Astrocyte of the cerebellum (primary cell): ENCODE data around the gene SSC5D.

ENCODE experiments used
- DNase-seq: peaks from one replicate; pipeline ENCODE4 v3.0.0-alpha.2; 2011; ENCODE audit warnings: low read depth
- H3K4me3 ChIP-seq: 2 replicates; pipeline ENCODE4 v1.5.1; 2011; ENCODE audit warnings: mild to moderate bottlenecking, low read depth, low read length, moderate library complexity
- in situ Hi-C: cut with HindIII; loops from 2 replicates; pipeline ENCODE4 v1.10.0; 2017; ENCODE audit warnings: low sequenced_read_pairs
- TF ChIP-seq, protein P1 (sequence below): IDR thresholded peaks from 2 replicates; pipeline ENCODE4 v1.5.1; 2012; ENCODE audit warnings: low read length, low read depth, moderate library complexity, mild to moderate bottlenecking; ENCODE audit errors: missing control alignments

SSC5D gene

DNA sequence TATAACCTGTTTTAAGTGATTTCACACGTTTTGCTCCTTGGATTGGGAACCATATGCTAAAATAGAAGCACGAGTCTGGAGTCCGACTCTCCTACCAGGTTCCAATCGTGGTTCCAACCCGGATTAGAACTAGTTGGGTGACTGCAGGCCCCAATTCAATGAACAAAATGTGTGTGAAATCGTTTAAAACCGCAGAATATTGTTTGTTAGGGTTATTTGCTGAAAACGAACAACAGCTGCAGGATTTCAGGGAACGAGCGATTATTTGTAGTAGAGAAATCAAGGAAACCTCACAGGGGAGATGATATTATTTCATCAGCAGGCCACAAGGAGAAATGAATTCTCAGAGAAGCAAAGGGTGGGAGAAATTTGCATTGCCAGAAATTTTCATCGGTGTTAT lies 16.7 kb downstream of the SSC5D start:
- in situ Hi-C loops, result no loop called here
- H3K4me3 ChIP-seq, result no peak overlapping the region
- TF ChIP-seq, protein P1, sequence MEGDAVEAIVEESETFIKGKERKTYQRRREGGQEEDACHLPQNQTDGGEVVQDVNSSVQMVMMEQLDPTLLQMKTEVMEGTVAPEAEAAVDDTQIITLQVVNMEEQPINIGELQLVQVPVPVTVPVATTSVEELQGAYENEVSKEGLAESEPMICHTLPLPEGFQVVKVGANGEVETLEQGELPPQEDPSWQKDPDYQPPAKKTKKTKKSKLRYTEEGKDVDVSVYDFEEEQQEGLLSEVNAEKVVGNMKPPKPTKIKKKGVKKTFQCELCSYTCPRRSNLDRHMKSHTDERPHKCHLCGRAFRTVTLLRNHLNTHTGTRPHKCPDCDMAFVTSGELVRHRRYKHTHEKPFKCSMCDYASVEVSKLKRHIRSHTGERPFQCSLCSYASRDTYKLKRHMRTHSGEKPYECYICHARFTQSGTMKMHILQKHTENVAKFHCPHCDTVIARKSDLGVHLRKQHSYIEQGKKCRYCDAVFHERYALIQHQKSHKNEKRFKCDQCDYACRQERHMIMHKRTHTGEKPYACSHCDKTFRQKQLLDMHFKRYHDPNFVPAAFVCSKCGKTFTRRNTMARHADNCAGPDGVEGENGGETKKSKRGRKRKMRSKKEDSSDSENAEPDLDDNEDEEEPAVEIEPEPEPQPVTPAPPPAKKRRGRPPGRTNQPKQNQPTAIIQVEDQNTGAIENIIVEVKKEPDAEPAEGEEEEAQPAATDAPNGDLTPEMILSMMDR, result no peak
- DNase-seq, result no peak

DNA sequence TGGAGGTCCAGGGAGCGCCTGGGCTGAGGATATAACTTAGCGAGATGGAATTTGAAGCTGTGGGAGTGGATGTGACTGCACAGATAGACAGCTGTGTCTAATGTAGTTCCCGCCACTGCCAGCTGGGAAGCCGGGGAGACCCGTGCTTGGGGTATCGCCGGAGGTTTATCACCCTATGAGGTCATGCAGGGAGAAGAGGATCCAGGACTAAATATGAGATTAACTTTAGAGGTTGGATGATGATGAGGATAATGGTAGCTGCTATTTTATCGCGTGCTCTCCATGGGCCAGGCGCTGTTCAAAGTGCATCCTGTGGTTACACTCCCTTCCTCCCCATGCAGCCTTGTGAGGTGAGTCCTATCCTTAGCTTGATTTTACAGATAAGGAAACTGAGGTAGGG lies 19.9 kb downstream of the SSC5D start:
- TF ChIP-seq, protein P1, result no peak
- H3K4me3 ChIP-seq, result no peak overlapping the region
- in situ Hi-C loops, result no loop called here
- DNase-seq, result no peak

DNA sequence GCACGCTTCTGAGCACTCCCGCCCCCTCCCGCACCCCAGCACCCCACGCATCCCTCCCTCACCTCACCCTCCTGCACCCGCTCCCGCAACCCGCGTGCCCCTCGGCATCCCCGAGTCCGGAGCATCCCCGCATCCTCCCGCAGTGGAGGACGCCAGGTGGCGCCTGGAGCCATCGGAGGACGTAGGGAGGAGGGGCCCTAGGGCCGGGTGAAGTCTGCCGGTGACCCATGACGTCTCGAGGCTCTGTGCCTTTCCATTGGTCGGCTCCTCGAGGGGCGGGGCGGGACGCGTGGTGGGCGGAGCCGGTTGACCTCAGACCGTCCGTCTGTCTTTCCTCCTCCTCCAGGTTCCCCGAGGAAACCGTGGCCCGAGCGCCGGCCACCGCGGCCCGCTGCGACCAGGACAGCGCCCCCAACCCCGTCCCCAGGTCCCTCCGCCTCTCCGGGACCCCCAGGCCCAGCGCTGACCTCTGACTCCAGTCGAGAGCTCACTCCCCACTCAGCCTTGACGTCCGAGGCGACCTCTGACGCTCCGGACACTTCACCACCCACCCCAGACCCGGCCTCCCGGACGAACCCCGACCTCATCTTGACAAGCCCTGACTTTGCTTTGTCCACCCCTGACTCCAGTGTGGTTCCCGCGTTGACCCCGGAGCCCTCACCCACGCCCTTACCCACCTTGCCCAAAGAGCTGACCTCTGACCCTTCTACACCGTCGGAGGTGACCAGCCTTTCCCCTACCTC lies 28.8 kb downstream of the SSC5D start:
- TF ChIP-seq, protein P1, result peak; percentile 91
- peak overlapping the region; percentile 36 for H3K4me3 ChIP-seq
- DNase-seq, result peak; percentile 76
- in situ Hi-C loops, result no loop called here

DNA sequence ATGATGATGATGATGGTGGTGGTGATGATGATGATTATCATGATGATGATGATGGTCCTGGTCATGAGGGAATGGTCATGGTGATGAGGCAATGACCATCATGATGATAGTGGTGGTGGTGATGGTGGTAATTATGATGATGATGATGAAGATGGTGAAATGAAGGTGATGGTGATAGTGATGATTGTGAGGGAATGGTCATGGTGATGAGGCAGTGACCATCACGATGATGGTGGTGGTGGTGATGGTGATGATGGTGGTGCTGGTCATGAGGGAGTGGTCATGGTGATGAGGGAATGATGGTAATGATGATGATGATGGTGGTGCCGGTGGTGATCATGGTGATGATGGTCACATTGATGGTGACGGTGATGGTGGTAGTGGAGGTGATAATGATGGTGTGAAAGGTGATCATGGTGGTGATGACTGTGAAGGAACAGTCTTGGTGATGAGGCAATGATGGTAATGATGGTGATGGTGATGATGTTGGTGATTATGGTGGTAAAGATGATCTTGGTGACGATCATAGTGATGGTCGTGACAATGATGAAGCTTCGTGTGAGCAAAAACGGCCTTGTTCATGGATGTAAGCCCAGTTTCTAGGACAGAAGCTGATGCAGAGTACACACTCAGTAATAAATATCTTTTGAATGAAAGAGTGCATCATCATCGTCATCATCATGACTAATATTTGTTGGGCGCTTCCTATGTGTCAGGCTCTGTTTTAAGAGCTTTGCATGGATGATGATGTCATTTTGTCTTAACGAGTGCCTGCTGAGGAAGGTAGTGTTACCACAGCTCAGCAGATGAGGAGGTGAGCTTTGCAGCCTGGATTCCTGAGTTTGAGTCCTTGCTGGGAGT lies 31.4 kb downstream of the SSC5D start:
- no peak overlapping the region for H3K4me3 ChIP-seq
- DNase-seq, result no peak
- in situ Hi-C loops, result no loop called here
- TF ChIP-seq, protein P1, result no peak

DNA sequence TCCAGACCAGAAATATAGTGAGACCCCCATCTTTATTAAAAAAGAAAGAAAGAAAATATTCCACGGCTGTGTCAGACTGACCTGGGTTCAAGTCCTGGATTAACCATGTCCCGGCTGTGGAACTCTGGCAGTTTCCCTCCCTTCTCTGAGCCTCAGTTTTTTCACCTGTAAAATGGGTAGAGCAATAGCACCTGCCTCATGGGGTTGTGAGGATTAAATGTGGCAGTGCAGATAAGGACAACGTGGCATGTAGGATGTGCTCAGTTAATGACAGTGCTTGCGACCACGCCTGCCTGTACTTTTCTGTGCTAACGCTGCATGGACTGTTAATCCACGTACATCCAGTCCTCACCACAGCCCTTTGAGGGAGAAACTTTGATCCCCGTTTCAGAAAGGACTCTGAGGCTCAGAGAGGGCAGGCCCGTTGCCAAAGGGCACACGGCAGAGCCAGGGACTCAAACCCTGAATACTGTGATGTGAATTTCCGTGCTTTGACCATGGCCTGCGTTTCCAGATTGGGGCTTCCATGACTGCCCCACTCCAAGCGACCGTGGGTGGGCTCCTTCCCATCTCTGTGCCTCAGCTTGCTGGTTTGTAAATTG lies 32.6 kb downstream of the SSC5D start:
- in situ Hi-C loops, result no loop called here
- no peak overlapping the region for H3K4me3 ChIP-seq
- TF ChIP-seq, protein P1, result no peak
- DNase-seq, result no peak

DNA sequence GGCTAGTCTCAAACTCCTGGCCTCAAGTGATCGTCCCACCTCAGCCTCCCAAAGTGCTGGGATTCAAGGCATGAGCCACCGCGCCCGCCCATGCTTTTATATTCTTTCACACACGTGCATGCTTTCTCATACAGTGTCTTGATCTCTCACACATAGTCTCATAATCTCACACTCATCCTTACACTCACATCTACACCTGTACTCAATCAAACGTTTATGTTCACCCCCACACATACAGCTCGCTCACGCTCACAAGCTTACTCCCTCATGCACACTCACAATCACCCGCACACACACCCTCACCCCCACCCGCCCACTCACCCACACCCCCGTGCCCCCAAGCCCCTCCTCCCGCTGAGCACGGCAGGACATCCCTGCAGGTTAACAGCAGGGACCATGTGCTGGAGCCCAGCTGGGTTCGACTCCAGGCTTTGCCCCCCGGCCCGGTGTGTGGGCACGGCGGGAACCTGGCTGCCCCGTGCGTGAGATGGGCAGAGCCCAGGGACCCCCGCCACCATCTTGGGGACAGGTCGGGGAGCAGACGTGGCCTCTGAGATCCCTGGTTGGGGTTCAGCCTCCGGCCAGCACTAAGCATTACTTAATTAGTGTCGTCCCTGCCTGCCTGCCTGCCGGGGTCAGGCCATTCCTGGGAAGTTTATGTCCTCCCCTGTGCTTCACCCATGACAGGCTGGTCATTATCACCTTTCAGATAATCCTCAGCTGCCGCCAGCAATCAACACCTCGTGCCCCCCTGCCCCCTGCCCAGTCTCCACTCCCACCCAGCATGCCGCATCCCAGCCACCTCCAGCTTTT lies 37.3 kb downstream of the SSC5D start:
- no peak for DNase-seq
- TF ChIP-seq, protein P1, result no peak
- H3K4me3 ChIP-seq, result no peak overlapping the region
- in situ Hi-C loops, result no loop called here
